ENCODE measurements around the gene PLXDC1. TPM values are rescaled to one million over a fixed set of nuclear protein-coding genes. Genes with fewer than 3 reads are reported as not detected.

PLXDC1 gene
- total and polyA plus RNA-seq, 2 of the 8 experiments (the other 6 are each of a cell fraction or from before 2014, with no cell fraction given), result 4.1 to 14.6 TPM

DNA sequence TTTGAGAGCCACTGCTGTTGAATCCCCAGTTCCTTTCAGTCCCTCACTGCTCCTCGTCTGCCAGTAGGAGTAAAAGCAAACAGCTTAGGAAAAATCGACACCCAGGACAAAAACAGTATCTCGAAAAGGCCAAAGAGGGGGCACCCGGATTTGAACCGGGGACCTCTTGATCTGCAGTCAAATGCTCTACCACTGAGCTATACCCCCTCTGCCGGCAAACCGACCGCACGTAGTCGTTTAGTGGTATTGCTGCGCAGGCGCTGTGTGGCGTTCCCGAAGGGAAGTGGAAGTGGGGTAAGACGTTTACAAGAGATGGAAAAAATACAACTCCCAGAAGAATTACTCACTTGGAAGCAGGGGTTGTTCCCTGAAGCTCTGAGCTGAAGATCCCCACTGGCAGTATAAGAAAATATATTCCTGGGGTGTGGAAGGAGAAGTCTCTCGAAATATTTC, 2.2 kb upstream of the PLXDC1 start (continued):
- TF ChIP-seq RNF2 (IDR thresholded peaks at IDR 0.05; ENCODE audit: borderline replicate concordance, low read depth, low read length, missing control alignments, poor library complexity, severe bottlenecking), result no peak
- no peak for TF ChIP-seq YY1 (IDR thresholded peaks at IDR 0.05; ENCODE audit: low read depth, low read length)
- TF ChIP-seq RBBP5 (IDR thresholded peaks at IDR 0.05; ENCODE audit: borderline replicate concordance, low read depth, low read length), result no peak
- peak; percentile 72; the same call in 1 of the 2 replicates for TF ChIP-seq MAFK (IDR thresholded peaks at IDR 0.05; ENCODE audit: low read depth, low read length)
- no peak for TF ChIP-seq RFX5 (IDR thresholded peaks at IDR 0.05; ENCODE audit: borderline replicate concordance, low read depth, low read length)
- peak; percentile 83 for TF ChIP-seq TAF7 (optimal IDR thresholded peaks at IDR 0.05; ENCODE audit: borderline replicate concordance, low read depth, low read length)
- no peak for TF ChIP-seq SUZ12 (IDR thresholded peaks at IDR 0.05; ENCODE audit: low read length)
- no peak for TF ChIP-seq POU5F1 (IDR thresholded peaks at IDR 0.05; ENCODE audit: low read depth, low read length)
- TF ChIP-seq, protein P1, sequence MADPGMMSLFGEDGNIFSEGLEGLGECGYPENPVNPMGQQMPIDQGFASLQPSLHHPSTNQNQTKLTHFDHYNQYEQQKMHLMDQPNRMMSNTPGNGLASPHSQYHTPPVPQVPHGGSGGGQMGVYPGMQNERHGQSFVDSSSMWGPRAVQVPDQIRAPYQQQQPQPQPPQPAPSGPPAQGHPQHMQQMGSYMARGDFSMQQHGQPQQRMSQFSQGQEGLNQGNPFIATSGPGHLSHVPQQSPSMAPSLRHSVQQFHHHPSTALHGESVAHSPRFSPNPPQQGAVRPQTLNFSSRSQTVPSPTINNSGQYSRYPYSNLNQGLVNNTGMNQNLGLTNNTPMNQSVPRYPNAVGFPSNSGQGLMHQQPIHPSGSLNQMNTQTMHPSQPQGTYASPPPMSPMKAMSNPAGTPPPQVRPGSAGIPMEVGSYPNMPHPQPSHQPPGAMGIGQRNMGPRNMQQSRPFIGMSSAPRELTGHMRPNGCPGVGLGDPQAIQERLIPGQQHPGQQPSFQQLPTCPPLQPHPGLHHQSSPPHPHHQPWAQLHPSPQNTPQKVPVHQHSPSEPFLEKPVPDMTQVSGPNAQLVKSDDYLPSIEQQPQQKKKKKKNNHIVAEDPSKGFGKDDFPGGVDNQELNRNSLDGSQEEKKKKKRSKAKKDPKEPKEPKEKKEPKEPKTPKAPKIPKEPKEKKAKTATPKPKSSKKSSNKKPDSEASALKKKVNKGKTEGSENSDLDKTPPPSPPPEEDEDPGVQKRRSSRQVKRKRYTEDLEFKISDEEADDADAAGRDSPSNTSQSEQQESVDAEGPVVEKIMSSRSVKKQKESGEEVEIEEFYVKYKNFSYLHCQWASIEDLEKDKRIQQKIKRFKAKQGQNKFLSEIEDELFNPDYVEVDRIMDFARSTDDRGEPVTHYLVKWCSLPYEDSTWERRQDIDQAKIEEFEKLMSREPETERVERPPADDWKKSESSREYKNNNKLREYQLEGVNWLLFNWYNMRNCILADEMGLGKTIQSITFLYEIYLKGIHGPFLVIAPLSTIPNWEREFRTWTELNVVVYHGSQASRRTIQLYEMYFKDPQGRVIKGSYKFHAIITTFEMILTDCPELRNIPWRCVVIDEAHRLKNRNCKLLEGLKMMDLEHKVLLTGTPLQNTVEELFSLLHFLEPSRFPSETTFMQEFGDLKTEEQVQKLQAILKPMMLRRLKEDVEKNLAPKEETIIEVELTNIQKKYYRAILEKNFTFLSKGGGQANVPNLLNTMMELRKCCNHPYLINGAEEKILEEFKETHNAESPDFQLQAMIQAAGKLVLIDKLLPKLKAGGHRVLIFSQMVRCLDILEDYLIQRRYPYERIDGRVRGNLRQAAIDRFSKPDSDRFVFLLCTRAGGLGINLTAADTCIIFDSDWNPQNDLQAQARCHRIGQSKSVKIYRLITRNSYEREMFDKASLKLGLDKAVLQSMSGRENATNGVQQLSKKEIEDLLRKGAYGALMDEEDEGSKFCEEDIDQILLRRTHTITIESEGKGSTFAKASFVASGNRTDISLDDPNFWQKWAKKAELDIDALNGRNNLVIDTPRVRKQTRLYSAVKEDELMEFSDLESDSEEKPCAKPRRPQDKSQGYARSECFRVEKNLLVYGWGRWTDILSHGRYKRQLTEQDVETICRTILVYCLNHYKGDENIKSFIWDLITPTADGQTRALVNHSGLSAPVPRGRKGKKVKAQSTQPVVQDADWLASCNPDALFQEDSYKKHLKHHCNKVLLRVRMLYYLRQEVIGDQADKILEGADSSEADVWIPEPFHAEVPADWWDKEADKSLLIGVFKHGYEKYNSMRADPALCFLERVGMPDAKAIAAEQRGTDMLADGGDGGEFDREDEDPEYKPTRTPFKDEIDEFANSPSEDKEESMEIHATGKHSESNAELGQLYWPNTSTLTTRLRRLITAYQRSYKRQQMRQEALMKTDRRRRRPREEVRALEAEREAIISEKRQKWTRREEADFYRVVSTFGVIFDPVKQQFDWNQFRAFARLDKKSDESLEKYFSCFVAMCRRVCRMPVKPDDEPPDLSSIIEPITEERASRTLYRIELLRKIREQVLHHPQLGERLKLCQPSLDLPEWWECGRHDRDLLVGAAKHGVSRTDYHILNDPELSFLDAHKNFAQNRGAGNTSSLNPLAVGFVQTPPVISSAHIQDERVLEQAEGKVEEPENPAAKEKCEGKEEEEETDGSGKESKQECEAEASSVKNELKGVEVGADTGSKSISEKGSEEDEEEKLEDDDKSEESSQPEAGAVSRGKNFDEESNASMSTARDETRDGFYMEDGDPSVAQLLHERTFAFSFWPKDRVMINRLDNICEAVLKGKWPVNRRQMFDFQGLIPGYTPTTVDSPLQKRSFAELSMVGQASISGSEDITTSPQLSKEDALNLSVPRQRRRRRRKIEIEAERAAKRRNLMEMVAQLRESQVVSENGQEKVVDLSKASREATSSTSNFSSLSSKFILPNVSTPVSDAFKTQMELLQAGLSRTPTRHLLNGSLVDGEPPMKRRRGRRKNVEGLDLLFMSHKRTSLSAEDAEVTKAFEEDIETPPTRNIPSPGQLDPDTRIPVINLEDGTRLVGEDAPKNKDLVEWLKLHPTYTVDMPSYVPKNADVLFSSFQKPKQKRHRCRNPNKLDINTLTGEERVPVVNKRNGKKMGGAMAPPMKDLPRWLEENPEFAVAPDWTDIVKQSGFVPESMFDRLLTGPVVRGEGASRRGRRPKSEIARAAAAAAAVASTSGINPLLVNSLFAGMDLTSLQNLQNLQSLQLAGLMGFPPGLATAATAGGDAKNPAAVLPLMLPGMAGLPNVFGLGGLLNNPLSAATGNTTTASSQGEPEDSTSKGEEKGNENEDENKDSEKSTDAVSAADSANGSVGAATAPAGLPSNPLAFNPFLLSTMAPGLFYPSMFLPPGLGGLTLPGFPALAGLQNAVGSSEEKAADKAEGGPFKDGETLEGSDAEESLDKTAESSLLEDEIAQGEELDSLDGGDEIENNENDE (IDR thresholded peaks at IDR 0.05; ENCODE audit: insufficient replicate concordance, low read length), result no peak
- TF ChIP-seq, protein P2, sequence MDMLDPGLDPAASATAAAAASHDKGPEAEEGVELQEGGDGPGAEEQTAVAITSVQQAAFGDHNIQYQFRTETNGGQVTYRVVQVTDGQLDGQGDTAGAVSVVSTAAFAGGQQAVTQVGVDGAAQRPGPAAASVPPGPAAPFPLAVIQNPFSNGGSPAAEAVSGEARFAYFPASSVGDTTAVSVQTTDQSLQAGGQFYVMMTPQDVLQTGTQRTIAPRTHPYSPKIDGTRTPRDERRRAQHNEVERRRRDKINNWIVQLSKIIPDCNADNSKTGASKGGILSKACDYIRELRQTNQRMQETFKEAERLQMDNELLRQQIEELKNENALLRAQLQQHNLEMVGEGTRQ (IDR thresholded peaks at IDR 0.05; ENCODE audit: low read length), result no peak

All from H1 (cell line).